Mesodermal cell (in vitro differentiated cells): ENCODE measurements around the gene SLC46A1.

Experiments
- H3K27ac ChIP-seq: 2 replicates; pipeline ENCODE4 v1.7.0; 2013; ENCODE audit warnings: mild to moderate bottlenecking, low read depth, low read length, moderate library complexity; ENCODE audit not compliant: severe bottlenecking
- H3K36me3 ChIP-seq: 2 replicates; pipeline ENCODE4 v1.7.1; 2013; ENCODE audit warnings: mild to moderate bottlenecking, low read length, moderate library complexity; ENCODE audit not compliant: control insufficient read depth, insufficient read depth
- H3K4me1 ChIP-seq: one replicate; pipeline ENCODE4 v1.7.1; 2013; ENCODE audit warnings: mild to moderate bottlenecking, low read length; ENCODE audit not compliant: insufficient read depth, control insufficient read depth, poor library complexity, severe bottlenecking
- H3K4me3 ChIP-seq: 2 replicates; pipeline ENCODE4 v1.7.0; 2013; ENCODE audit warnings: low read length, control low read depth, mild to moderate bottlenecking; ENCODE audit not compliant: insufficient read depth, poor library complexity, severe bottlenecking; ENCODE audit errors: extremely low read depth
- H3K9me3 ChIP-seq: 2 replicates; pipeline ENCODE4 v1.7.1; 2013; ENCODE audit warnings: mild to moderate bottlenecking, low read length, moderate library complexity; ENCODE audit not compliant: control insufficient read depth
- WGBS, 2 experiments: methylation state at CpG; one replicate each; pipeline ENCODE4 v1.1.5; 2013; ENCODE audit warnings: missing lambda C conversion rate in 2 of 2; ENCODE audit not compliant: insufficient coverage in 2 of 2; 5-methylcytosine and 5-hydroxymethylcytosine counted together

The SLC46A1 gene

DNA sequence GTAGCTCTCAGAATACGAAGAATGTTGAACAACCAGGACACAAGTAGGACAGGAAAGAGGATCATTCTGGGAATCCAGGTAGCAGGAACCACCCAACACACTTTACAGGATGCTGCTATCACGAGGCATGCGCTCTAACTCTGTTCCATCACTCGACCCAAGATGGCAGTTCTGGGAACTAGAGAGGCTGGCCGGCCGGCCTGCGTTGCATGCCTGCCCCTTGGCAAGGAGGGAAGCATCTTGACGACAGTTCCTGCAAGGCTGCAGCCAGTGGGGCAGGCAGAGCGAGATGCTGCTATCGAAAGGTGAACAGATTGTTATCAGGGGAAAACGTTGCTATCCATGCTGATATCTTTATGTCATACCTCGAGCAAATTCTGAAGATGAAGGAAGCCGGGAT, 19.2 kb upstream of the SLC46A1 start:
- H3K36me3 ChIP-seq = no peaks in the 10 kb centered on the region
- H3K9me3 ChIP-seq = no peaks in the 10 kb centered on the region
- H3K4me1 ChIP-seq = no peaks in the 10 kb centered on the region
- H3K4me3 ChIP-seq = no peak overlapping the region
- WGBS, 2 experiments = 85 to 90% methylated on average over 11 of the region's 13 CpGs
- no peak overlapping the region for H3K27ac ChIP-seq

DNA sequence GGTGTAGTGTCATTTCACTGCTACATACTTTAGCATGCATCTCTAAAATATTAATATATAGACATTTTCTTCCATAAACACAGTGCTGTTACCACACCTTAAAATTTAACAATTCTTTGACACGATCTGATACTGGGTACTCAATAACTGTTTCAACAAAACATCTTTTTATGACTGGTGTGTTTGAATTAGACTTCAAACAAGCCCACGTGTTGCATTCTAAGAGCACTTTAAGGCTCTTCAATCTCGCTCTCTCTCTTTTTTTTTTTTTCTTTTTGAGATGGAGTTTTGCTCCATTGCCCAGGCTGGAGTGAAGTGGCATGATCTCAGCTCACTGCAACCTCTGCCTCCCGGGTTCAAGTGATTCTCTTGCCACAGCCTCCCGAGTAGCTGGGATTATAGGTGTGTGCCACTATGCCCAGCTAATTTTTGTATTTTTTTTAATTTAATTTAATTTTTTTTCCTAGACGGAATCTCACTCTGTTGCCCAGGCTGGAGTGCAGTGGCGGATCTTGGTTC, 15.8 kb upstream of the SLC46A1 start:
- Histone ChIP-seq H3K4me1 (no peaks in the 10 kb centered on the region), H3K9me3 (no peaks in the 10 kb centered on the region), H3K4me3 (no peak overlapping the region), H3K36me3 (no peaks in the 10 kb centered on the region), H3K27ac (no peak overlapping the region)
- WGBS, 2 experiments = 75 to 100% methylated on average over 1 to 2 of the region's 7 CpGs

DNA sequence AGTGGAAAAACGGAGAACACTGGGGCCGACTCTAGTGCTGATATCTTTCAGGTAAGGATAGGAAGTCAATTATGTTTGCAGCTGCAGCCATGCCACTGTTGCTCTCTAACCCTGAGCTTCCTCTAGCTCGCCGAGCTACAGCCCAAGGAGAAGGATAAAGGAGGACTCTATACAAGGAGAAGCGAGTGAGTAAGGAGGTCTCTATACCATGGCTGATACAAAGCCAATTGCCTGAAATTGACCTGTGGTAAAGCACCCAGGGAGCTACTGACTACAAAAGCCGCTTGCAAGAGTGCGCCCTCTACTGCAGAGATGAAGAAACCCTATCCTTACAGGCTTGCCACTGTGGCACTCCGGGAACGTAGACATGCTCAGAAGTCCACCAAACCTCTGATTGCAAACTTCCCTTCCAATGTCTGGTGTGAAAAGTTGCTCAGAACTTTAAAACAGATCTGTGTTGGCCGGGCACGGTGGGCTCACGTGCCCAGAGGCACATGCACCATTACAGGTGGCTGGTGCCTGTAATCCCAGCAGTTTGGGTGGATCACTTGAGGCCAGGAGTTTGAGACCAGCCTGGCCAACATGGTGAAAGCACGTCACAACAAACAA, 10.8 kb upstream of the SLC46A1 start:
- Histone ChIP-seq H3K4me3 (no peak overlapping the region), H3K4me1 (no peaks in the 10 kb centered on the region), H3K36me3 (no peaks in the 10 kb centered on the region), H3K27ac (no peak overlapping the region), H3K9me3 (no peaks in the 10 kb centered on the region)
- 10 to 26% methylated on average over 9 to 12 of the region's 13 CpGs for WGBS, 2 experiments

DNA sequence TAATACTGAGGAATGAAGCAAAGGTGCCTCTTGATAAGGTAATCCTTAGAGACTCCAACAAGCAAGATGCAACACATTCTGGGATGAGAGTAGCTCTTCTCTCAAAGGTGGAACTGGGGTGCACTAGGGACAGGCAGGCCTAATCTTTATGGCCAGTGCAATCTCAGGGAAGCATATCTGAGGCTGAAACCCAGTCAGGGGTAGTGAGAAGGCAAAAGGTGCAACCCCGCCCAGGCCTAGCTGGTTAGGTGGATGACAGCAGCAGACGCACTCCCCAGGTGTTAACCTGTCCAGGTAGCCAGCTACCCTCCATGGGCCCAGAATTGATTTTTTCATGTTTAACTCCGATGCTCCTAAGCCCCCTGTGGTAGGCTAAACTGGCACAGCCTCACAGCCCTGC, 9.9 kb upstream of the SLC46A1 start:
- Histone ChIP-seq H3K27ac (no peak overlapping the region), H3K36me3 (no peaks in the 10 kb centered on the region), H3K9me3 (no peaks in the 10 kb centered on the region), H3K4me3 (no peak overlapping the region), H3K4me1 (no peaks in the 10 kb centered on the region)
- WGBS, 2 experiments = 89% methylated on average over 3 of the region's 3 CpGs

DNA sequence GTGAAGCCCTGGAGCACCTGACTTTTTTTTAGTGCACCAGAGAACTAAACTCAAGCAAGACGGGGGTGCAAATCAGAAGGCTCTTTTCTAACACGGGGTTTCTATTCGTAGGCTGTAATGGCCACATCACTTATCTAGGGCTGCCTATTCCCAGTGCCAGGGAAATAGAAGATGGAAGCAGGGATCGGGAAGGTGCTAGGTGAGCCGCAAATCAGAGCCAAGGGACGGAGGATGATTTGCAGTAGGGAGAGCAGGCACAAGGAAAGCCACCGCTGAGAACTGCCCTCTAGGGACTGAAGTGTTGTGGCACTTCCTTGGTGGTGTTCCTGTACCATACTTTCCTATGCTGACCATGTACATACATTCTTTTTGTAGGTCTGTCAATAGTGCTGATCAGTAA, 7.8 kb upstream of the SLC46A1 start:
- Histone ChIP-seq H3K4me3 (no peak overlapping the region), H3K36me3 (no peaks in the 10 kb centered on the region), H3K9me3 (no peaks in the 10 kb centered on the region), H3K4me1 (no peaks in the 10 kb centered on the region), H3K27ac (no peak overlapping the region)
- WGBS, 2 experiments = 80 to 94% methylated on average over 3 to 6 of the region's 7 CpGs

DNA sequence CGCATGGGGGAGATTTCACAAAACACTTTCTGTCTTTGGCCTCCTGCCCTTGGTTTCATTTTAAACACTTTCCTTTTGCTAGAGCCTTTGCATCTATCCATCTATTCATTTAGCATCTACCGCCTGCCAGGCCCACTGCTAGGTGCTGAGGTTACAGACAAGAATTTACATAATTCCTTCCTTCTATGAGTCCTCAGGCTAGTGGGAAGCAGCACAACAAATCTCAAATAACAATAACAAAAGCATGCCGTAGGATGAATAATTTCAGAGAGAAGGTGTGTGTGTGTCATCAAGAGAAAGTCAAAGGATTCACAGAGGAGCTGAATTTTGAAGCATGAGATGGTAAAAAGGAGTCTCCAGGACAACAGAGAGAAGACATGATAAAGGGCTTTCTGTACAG, 6.1 kb upstream of the SLC46A1 start:
- Histone ChIP-seq H3K36me3 (no peaks in the 10 kb centered on the region), H3K9me3 (no peaks in the 10 kb centered on the region), H3K4me3 (no peak overlapping the region), H3K4me1 (peaks cover 10% of the 10 kb centered on the region), H3K27ac (no peak overlapping the region)
- 61 to 68% methylated on average over 3 of the region's 3 CpGs for WGBS, 2 experiments

DNA sequence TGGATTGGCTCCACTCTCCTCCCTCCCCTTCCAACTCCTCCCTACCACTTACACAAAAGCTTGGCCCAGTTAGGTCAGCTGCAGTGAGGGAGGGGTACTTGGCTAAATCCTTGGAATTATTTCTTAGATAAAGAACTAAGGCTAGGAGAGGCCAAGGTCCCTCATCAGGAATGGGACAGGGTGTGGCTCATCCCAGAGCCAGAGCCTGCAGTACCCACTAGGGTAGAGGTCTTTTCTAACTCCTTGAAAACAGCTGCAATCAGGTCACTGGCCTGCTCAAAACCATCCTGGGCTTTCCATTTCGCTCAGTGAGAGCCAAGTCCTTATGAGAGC, 1.9 kb upstream of the SLC46A1 start:
- WGBS, 2 experiments = 80% methylated on average over 1 of the region's 1 CpG; no CpG with 5 or more reads in 1 of the 2 experiments
- Histone ChIP-seq H3K4me1 (peaks cover 17% of the 10 kb centered on the region), H3K4me3 (no peak overlapping the region), H3K9me3 (no peaks in the 10 kb centered on the region), H3K36me3 (no peaks in the 10 kb centered on the region), H3K27ac (no peak overlapping the region)

DNA sequence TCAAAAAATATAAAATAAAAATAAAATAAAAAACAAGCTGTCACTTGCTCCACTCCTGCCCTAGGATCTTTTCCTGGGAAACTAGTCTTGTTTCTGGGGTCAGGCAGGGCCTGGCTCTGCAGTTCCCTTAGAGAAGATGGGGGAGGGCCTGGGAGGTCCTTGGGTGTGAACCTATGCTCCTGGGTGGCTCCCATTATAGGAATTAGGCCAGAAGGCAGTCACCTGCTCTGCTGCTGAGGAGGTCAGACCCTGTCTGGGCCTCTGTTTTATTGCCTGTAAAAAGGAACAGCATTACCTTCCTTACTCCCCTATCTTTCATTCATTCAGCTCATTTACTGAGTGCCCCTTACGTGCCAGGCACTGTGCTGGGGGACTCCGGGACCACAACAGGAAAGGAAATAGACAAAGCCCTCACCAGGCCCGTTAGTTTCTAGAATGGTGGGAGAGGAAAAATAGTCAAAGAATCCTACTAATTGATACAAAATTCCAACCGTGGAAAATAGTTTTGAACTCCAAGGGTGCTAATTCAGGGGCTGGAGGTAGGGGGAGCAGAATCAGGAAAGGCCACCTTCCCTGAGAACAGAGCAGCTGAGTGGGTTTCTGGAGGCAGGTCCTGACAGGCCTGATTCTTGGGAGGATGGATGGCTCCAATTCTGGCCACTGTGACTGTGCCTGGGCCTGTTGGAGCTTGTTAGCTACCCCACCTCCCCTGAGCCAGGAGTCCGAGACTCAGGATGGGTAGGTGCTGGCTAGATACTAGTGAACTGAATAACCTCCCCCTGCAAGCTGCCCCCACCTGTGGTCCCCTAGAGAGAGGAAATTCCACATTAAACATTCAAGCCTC, 1.3 kb upstream of the SLC46A1 start:
- 20 to 83% methylated on average over 1 of the region's 5 CpGs for WGBS, 2 experiments
- H3K27ac ChIP-seq = no peak overlapping the region
- no peaks in the 10 kb centered on the region for H3K36me3 ChIP-seq
- H3K9me3 ChIP-seq = no peaks in the 10 kb centered on the region
- no peak overlapping the region for H3K4me3 ChIP-seq
- peaks cover 17% of the 10 kb centered on the region for H3K4me1 ChIP-seq

DNA sequence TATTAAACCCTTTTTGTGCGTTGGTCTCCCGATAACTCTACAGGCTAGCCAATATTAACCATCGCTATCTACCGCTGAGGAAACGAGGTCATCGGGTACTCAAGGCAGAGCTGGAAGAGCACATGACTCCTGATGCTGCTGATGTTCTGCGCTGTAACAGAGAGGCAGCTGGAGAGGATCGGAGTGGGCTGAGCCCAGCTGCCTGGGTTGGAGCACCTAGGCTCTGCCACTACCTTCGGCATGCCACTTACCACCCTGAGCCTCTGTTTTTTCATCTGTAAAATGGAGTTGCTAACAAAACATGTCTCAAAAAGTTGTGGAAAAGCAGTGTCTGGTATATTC, 432 bp upstream of the SLC46A1 start:
- WGBS, 2 experiments = 35 to 42% methylated on average over 9 of the region's 9 CpGs
- Histone ChIP-seq H3K9me3 (no peaks in the 10 kb centered on the region), H3K4me1 (peaks cover 17% of the 10 kb centered on the region), H3K27ac (no peak overlapping the region), H3K36me3 (no peaks in the 10 kb centered on the region), H3K4me3 (peak overlapping the region; percentile 61)

DNA sequence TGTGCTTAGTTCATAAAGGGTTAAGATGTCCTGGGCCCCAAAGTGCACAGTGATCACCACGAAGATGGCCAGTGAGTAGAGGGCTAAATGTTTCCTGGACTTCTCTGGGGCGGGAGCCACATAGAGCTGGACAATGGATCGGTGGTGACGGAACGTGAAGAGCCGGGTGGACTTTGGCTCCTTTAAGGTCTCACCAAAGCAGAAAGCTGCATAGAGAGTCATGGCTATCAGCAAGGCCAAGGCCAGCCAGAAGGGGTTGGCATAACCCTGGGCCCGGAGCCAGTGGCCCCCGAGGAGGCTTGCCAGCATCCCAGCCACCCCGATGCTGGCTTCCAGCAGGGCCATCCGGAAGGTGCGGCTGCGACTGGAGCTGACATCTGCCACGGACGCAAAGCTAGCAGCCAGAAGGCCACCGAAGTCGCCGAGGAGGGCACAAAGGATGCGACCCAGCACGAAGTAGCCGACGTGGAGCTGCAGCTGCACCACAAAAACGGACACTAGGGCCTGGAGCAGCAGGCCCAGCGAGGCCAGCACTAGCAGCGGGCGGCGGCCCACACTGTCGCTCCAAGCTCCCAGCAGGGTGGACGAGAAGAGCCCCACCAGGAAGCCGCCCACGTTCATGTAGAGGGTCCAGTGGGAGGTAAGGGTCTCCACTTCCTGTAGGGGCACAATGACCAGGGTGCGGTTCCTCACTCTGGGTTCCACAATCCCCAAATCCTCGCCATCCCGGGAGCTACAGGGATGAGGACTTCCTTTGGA, 1.0 kb downstream of the SLC46A1 start:
- 66 to 67% methylated on average over 31 to 32 of the region's 33 CpGs for WGBS, 2 experiments
- no peak overlapping the region for H3K27ac ChIP-seq
- H3K4me1 ChIP-seq = peaks cover 17% of the 10 kb centered on the region
- H3K9me3 ChIP-seq = no peaks in the 10 kb centered on the region
- H3K4me3 ChIP-seq = peak overlapping the region; percentile 61
- peaks cover 4% of the 10 kb centered on the region for H3K36me3 ChIP-seq
